H9 (cell line): Measurements from ENCODE around the gene WDR13. TPM values are rescaled to one million over a fixed set of nuclear protein-coding genes. Genes with fewer than 3 reads are reported as not detected.

ENCODE experiments used
- DNase-seq: peaks from one replicate; pipeline ENCODE4 v3.0.0-alpha.2; 2017
- H2AFZ ChIP-seq: one replicate; pipeline ENCODE4 v1.6.1; 2013; ENCODE audit warnings: mild to moderate bottlenecking, low read length, control low read depth, moderate library complexity
- H2AK5ac ChIP-seq: 2 replicates; pipeline ENCODE4 v1.6.1; 2013; ENCODE audit warnings: low read length, control low read depth, mixed read lengths; ENCODE audit not compliant: insufficient read length
- H2BK120ac ChIP-seq: one replicate; pipeline ENCODE4 v1.6.1; 2013; ENCODE audit warnings: low read depth, mild to moderate bottlenecking, low read length, control low read depth, inconsistent platforms; ENCODE audit not compliant: poor library complexity, severe bottlenecking
- H2BK12ac ChIP-seq: 2 replicates; pipeline ENCODE4 v1.6.1; 2013; ENCODE audit warnings: low read length, control low read depth, mixed read lengths, low read depth; ENCODE audit not compliant: insufficient read length
- H2BK15ac ChIP-seq: 2 replicates; pipeline ENCODE4 v1.6.1; 2013; ENCODE audit warnings: low read depth, low read length, control low read depth
- H2BK20ac ChIP-seq: one replicate; pipeline ENCODE4 v1.6.1; 2013; ENCODE audit warnings: low read depth, mild to moderate bottlenecking, low read length, control low read depth, inconsistent platforms; ENCODE audit not compliant: poor library complexity, severe bottlenecking
- H2BK5ac ChIP-seq: 2 replicates; pipeline ENCODE4 v1.6.1; 2013; ENCODE audit warnings: low read length, control low read depth, mixed read lengths; ENCODE audit not compliant: insufficient read length
- H3K14ac ChIP-seq: 2 replicates; pipeline ENCODE4 v1.6.1; 2013; ENCODE audit warnings: low read length, control low read depth; ENCODE audit not compliant: insufficient read depth
- H3K18ac ChIP-seq: 2 replicates; pipeline ENCODE4 v1.6.1; 2013; ENCODE audit warnings: low read depth, mild to moderate bottlenecking, mixed read lengths, low read length, control low read depth; ENCODE audit not compliant: insufficient read length
- H3K23ac ChIP-seq: 2 replicates; pipeline ENCODE4 v1.6.1; 2013; ENCODE audit warnings: low read length, control low read depth, mixed read lengths, low read depth; ENCODE audit not compliant: insufficient read length
- H3K23me2 ChIP-seq: 2 replicates; pipeline ENCODE4 v1.6.1; 2013; ENCODE audit warnings: low read depth, mild to moderate bottlenecking, mixed read lengths, low read length, control low read depth; ENCODE audit not compliant: insufficient read length, poor library complexity, severe bottlenecking
- H3K27ac ChIP-seq: 2 replicates; pipeline ENCODE4 v1.5.1; 2013; ENCODE audit warnings: low read length, control low read depth, mixed read lengths, low read depth; ENCODE audit not compliant: insufficient read length
- H3K27me3 ChIP-seq: 2 replicates; pipeline ENCODE4 v1.6.1; 2013; ENCODE audit warnings: low read length, control low read depth, inconsistent platforms; ENCODE audit not compliant: insufficient read depth
- H3K4ac ChIP-seq: 2 replicates; pipeline ENCODE4 v1.6.1; 2013; ENCODE audit warnings: low read depth, mild to moderate bottlenecking, control low read depth, inconsistent platforms, low read length, moderate library complexity
- H3K4me1 ChIP-seq: 2 replicates; pipeline ENCODE4 v1.6.1; 2013; ENCODE audit warnings: low read length, control low read depth, inconsistent platforms; ENCODE audit not compliant: insufficient read depth
- H3K4me2 ChIP-seq: 2 replicates; pipeline ENCODE4 v1.6.1; 2013; ENCODE audit warnings: low read length, control low read depth, mixed read lengths; ENCODE audit not compliant: insufficient read length, insufficient read depth
- H3K56ac ChIP-seq: 2 replicates; pipeline ENCODE4 v1.6.1; 2013; ENCODE audit warnings: low read depth, mild to moderate bottlenecking, mixed read lengths, low read length, control low read depth; ENCODE audit not compliant: insufficient read length
- H3K79me1 ChIP-seq: 2 replicates; pipeline ENCODE4 v1.6.1; 2013; ENCODE audit warnings: low read depth, mild to moderate bottlenecking, moderate library complexity, low read length, control low read depth, inconsistent platforms; ENCODE audit not compliant: insufficient read depth, poor library complexity, severe bottlenecking
- H3K79me2 ChIP-seq: 2 replicates; pipeline ENCODE4 v1.6.1; 2013; ENCODE audit warnings: low read length, control low read depth, inconsistent platforms; ENCODE audit not compliant: insufficient read depth
- H3K9ac ChIP-seq: 2 replicates; pipeline ENCODE4 v1.6.1; 2013; ENCODE audit warnings: low read length, control low read depth, mixed read lengths; ENCODE audit not compliant: insufficient read length; ENCODE audit errors: extremely low read depth
- H3K9me3 ChIP-seq: one replicate; pipeline ENCODE4 v1.6.1; 2013; ENCODE audit warnings: low read depth, low read length, inconsistent platforms; ENCODE audit not compliant: control insufficient read depth
- H3T11ph ChIP-seq: one replicate; pipeline ENCODE4 v1.6.1; 2013; ENCODE audit warnings: mild to moderate bottlenecking, low read length, control low read depth, inconsistent platforms
- H4K20me1 ChIP-seq: one replicate; pipeline ENCODE4 v1.6.1; 2013; ENCODE audit not compliant: control insufficient read depth, insufficient read length, insufficient read depth
- H4K5ac ChIP-seq: 2 replicates; pipeline ENCODE4 v1.6.1; 2013; ENCODE audit warnings: low read depth, mild to moderate bottlenecking, mixed read lengths, low read length, control low read depth; ENCODE audit not compliant: insufficient read length
- H4K8ac ChIP-seq: replicated peaks from 2 replicates; pipeline ENCODE4 v1.6.1; 2013; ENCODE audit warnings: low read length, control low read depth, mixed read lengths, low read depth; ENCODE audit not compliant: insufficient read length
- H4K91ac ChIP-seq: 2 replicates; pipeline ENCODE4 v1.6.1; 2013; ENCODE audit warnings: low read depth, mild to moderate bottlenecking, moderate library complexity, mixed read lengths, low read length, control low read depth; ENCODE audit not compliant: insufficient read length
- H3K27ac Mint-ChIP-seq, 3 experiments: 2 replicates in 2 of 3; 3 replicates in 1 of 3; pipeline ENCODE4 v1.8.0; 2020 to 2021; ENCODE audit warnings: mixed read lengths in 3 of 3, mild to moderate bottlenecking in 1 of 3, moderate library complexity in 1 of 3
- H3K27me3 Mint-ChIP-seq: 2 replicates; pipeline ENCODE4 v1.8.0; 2021; ENCODE audit warnings: low read depth, mild to moderate bottlenecking, moderate library complexity, mixed read lengths
- H3K36me3 Mint-ChIP-seq, 3 experiments: 2 replicates in 2 of 3; 3 replicates in 1 of 3; pipeline ENCODE4 v1.8.0; 2020 to 2021; ENCODE audit warnings: low read depth in 3 of 3, mixed read lengths in 3 of 3; ENCODE audit not compliant: insufficient read depth in 1 of 3
- H3K4me1 Mint-ChIP-seq, 2 experiments: 2 replicates each; pipeline ENCODE4 v1.8.0; 2020; ENCODE audit warnings: mixed read lengths in 2 of 2
- H3K4me3 Mint-ChIP-seq, 2 experiments: 2 replicates in 1 of 2; 3 replicates in 1 of 2; pipeline ENCODE4 v1.8.0; 2020 to 2021; ENCODE audit warnings: mild to moderate bottlenecking in 2 of 2, mixed read lengths in 2 of 2, moderate library complexity in 1 of 2
- H3K9me3 Mint-ChIP-seq, 2 experiments: 2 replicates in 1 of 2; 3 replicates in 1 of 2; pipeline ENCODE4 v1.8.0; 2020; ENCODE audit warnings: mild to moderate bottlenecking in 2 of 2, mixed read lengths in 2 of 2, moderate library complexity in 1 of 2
- WGBS: extraction: QIAGEN DNeasy Blood & Tissue Kit; methylation state at CpG from one replicate; pipeline ENCODE4 v1.1.7; 2013; ENCODE audit warnings: missing lambda C conversion rate, low lambda C conversion rate, mixed read lengths; ENCODE audit not compliant: insufficient read length; ENCODE audit errors: extremely low coverage; 5-methylcytosine and 5-hydroxymethylcytosine counted together
- total RNA-seq: library from RNA; stranded (reverse); gene quantifications from 2 replicates; pipeline ENCODE4 v1.2.1, GENCODE V29; 2021
- TF ChIP-seq, protein P1 (sequence below): fragments of 200-600 bp; sonication (generic); conservative IDR thresholded peaks from 3 replicates; pipeline ENCODE4 v1.8.0; 2021; ENCODE audit warnings: antibody characterized with exemption, mild to moderate bottlenecking

WDR13 gene
- total RNA-seq, 1 experiment from 2014 or later: 29.4 TPM

DNA sequence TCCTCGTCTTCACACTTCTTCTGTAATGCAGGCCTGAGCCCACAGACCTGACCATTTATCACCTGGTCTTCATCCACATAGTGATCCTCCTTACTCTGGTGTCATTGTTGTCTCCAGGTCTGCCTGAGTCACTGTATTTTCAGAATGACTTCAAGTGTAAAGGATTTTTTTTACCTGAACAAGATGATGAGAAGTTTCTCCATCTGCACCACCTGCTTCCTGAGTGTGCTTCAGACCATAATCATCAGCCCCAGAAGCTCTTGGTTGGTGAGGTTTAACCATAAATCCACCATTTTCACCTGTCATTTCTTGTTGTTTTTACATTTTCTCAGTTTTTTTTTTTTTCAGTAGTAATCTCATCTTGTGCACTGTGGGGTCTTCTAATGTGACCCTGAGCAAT lies 39.0 kb downstream of the WDR13 start:
- H2BK120ac ChIP-seq: no peak overlapping the region
- H3K79me1 ChIP-seq: no peaks in the 10 kb centered on the region
- H4K5ac ChIP-seq: no peak overlapping the region
- no peak overlapping the region for H3K23ac ChIP-seq
- H3K23me2 ChIP-seq: no peaks in the 10 kb centered on the region
- no peak overlapping the region for H3K18ac ChIP-seq
- H2AK5ac ChIP-seq: no peak overlapping the region
- H3K14ac ChIP-seq: no peak overlapping the region
- H2AFZ ChIP-seq: no peak overlapping the region
- no peak overlapping the region for H4K91ac ChIP-seq
- no peak overlapping the region for H3K4ac ChIP-seq
- H4K20me1 ChIP-seq: no peaks in the 10 kb centered on the region
- no peaks in the 10 kb centered on the region for H3K4me1 ChIP-seq
- no peak overlapping the region for H2BK5ac ChIP-seq
- no peaks in the 10 kb centered on the region for H3K27me3 ChIP-seq
- H3T11ph ChIP-seq: no peak overlapping the region
- Mint-ChIP-seq H3K4me1 (no peaks in the 10 kb centered on the region; a peak in 1 of 4 replicates), H3K27ac (no peak overlapping the region), H3K4me3 (no peak overlapping the region), H3K27me3 (no peaks in the 10 kb centered on the region), H3K36me3 (peaks cover 0 to 8% (median 6%) of the 10 kb centered on the region in 3 experiments; a peak in 3 of 7 replicates), H3K9me3 (peaks cover 47 to 48% of the 10 kb centered on the region in 2 experiments)
- H3K9me3 ChIP-seq: no peaks in the 10 kb centered on the region
- no peak overlapping the region for H2BK15ac ChIP-seq
- H2BK20ac ChIP-seq: no peak overlapping the region
- no peak overlapping the region for H2BK12ac ChIP-seq
- H3K4me2 ChIP-seq: no peak overlapping the region
- no peak overlapping the region for H4K8ac ChIP-seq
- no peak for DNase-seq
- no peak overlapping the region for H3K27ac ChIP-seq
- no peak overlapping the region for H3K56ac ChIP-seq
- H3K79me2 ChIP-seq: no peaks in the 10 kb centered on the region
- no peak overlapping the region for H3K9ac ChIP-seq
- TF ChIP-seq, protein P1, sequence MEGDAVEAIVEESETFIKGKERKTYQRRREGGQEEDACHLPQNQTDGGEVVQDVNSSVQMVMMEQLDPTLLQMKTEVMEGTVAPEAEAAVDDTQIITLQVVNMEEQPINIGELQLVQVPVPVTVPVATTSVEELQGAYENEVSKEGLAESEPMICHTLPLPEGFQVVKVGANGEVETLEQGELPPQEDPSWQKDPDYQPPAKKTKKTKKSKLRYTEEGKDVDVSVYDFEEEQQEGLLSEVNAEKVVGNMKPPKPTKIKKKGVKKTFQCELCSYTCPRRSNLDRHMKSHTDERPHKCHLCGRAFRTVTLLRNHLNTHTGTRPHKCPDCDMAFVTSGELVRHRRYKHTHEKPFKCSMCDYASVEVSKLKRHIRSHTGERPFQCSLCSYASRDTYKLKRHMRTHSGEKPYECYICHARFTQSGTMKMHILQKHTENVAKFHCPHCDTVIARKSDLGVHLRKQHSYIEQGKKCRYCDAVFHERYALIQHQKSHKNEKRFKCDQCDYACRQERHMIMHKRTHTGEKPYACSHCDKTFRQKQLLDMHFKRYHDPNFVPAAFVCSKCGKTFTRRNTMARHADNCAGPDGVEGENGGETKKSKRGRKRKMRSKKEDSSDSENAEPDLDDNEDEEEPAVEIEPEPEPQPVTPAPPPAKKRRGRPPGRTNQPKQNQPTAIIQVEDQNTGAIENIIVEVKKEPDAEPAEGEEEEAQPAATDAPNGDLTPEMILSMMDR: no peak
- no CpG with 5 or more reads among the region's 1 CpG for WGBS
